Measurements from ENCODE around the gene FUS. TPM values are rescaled to one million over a fixed set of nuclear protein-coding genes. Genes with fewer than 3 reads are reported as not detected.

Gene FUS
- total RNA-seq, 1 experiment from 2014 or later, result 1,264 TPM

- Histone ChIP-seq H3K4me3 (ENCODE audit: low read depth, low read length, poor library complexity, severe bottlenecking) (no peak overlapping the region), H3K27me3 (replicated peaks; ENCODE audit: insufficient read depth, low read depth, low read length, poor library complexity) (no peaks in the 10 kb centered on the region), H3K27ac (ENCODE audit: low read depth, low read length, poor library complexity, severe bottlenecking) (no peak overlapping the region), H3K4me1 (ENCODE audit: insufficient read depth, low read length, poor library complexity, severe bottlenecking) (no peaks in the 10 kb centered on the region), H3K9me3 (ENCODE audit: low read depth, low read length, poor library complexity, severe bottlenecking) (no peaks in the 10 kb centered on the region), H3K36me3 (ENCODE audit: insufficient read depth, low read length, poor library complexity, severe bottlenecking) (no peaks in the 10 kb centered on the region)
- no peak for DNase-seq (ENCODE audit: low spot score)
- TF ChIP-seq CTCF (conservative IDR thresholded peaks at IDR 0.05; ENCODE audit: low read depth, low read length), result no peak
- no peak for TF ChIP-seq EZH2 (IDR thresholded peaks at IDR 0.05; ENCODE audit: borderline replicate concordance, low read depth, low read length, poor library complexity, severe bottlenecking)
- POLR2A ChIA-PET (ENCODE audit: low non-redundant PET), result no interaction called here
- BruUV-seq (replicated peaks), result no TSS peak
- CTCF ChIA-PET, result no interaction called here
- intact Hi-C loops (cut with micrococcal nuclease; ENCODE audit: unreplicated experiment), result no loop called here
Measured at GRCh38 chr16:31238041-31238440, 58.1 kb downstream of the FUS start.

Other genes with a start within 250 kb of the FUS start
- 2.1 and 4.3 TPM in 2 replicates for gene ORAI3, start 231.1 kb upstream of the FUS start, total RNA-seq (2021)
- gene SETD1A, start 222.4 kb upstream of the FUS start, total RNA-seq (2021), result 31.4 and 37.1 TPM in 2 replicates
- 0.85 and 0.95 TPM in 2 replicates for gene HSD3B7, start 194.9 kb upstream of the FUS start, total RNA-seq (2021)
- 0.62 and 1.1 TPM in 2 replicates for gene STX1B, start 169.5 kb upstream of the FUS start, total RNA-seq (2021)
- 31.2 and 35.1 TPM in 2 replicates for gene STX4, start 146.6 kb upstream of the FUS start, total RNA-seq (2021)
- 16.5 and 19.8 TPM in 2 replicates for gene ZNF668, start 105.9 kb upstream of the FUS start, total RNA-seq (2021)
- 26.6 and 27.9 TPM in 2 replicates for gene ZNF646, start 105.7 kb upstream of the FUS start, total RNA-seq (2021)
- 3.1 and 4.0 TPM in 2 replicates for gene PRSS53, start 91.2 kb upstream of the FUS start, total RNA-seq (2021)
- gene VKORC1, start 85.3 kb upstream of the FUS start, total RNA-seq (2021), result 85.0 and 98.3 TPM in 2 replicates
- 36.6 and 40.6 TPM in 2 replicates for gene BCKDK, start 71.8 kb upstream of the FUS start, total RNA-seq (2021)
- 65.4 and 70.6 TPM in 2 replicates for gene KAT8, start 62.5 kb upstream of the FUS start, total RNA-seq (2021)
- not detected in 2 replicates for gene PRSS8, start 44.4 kb upstream of the FUS start, total RNA-seq (2021)
- 0.41 and 0.72 TPM in 2 replicates for gene PRSS36, start 30.1 kb upstream of the FUS start, total RNA-seq (2021)
- gene PYCARD, start 22.6 kb downstream of the FUS start, total RNA-seq (2021), result 1.8 and 2.0 TPM in 2 replicates
- gene TRIM72, start 34.0 kb downstream of the FUS start, total RNA-seq (2021), result 0.04 TPM in 1 of 2 replicates, not detected in the other
- gene PYDC1, start 37.0 kb downstream of the FUS start, total RNA-seq (2021), result not detected in 2 replicates
- 0.35 and 0.92 TPM in 2 replicates for gene ITGAM, start 79.8 kb downstream of the FUS start, total RNA-seq (2021)
- 0.46 TPM in 1 of 2 replicates, not detected in the other for gene ITGAX, start 175.0 kb downstream of the FUS start, total RNA-seq (2021)
- not detected in 2 replicates for gene ITGAD, start 213.2 kb downstream of the FUS start, total RNA-seq (2021)
- gene COX6A2, start 248.2 kb downstream of the FUS start, total RNA-seq (2021), result not detected in 2 replicates

Data from A673 (cell line).